ENCODE results near the gene SCGB1D2.

Gene SCGB1D2

GRCh38 chr11:62260261-62260953 is 18.4 kb downstream of the SCGB1D2 start:
- no peak for DNase-seq

- no peak for DNase-seq
Measured at GRCh38 chr11:62264004-62264403, 22.0 kb downstream of the SCGB1D2 start.

- DNase-seq: no peak
Measured at GRCh38 chr11:62266558-62266957, 24.5 kb downstream of the SCGB1D2 start.

- no peak for DNase-seq
Measured at GRCh38 chr11:62267050-62267449, 25.0 kb downstream of the SCGB1D2 start.

- DNase-seq: no peak
Measured at GRCh38 chr11:62267576-62267975, 25.5 kb downstream of the SCGB1D2 start.

GRCh38 chr11:62269654-62270278 is 27.7 kb downstream of the SCGB1D2 start, which contains the start of gene SCGB2A2:
SCGB2A2 (plus strand) TSS chr11:62270158; CDS start chr11:62270217, 59 bp downstream.
- no peak for DNase-seq

GRCh38 chr11:62273284-62273683 is 31.2 kb downstream of the SCGB1D2 start:
- no peak for DNase-seq

GRCh38 chr11:62273789-62274275 is 31.8 kb downstream of the SCGB1D2 start:
- no peak for DNase-seq

- no peak for DNase-seq
Measured at GRCh38 chr11:62280452-62280851, 38.4 kb downstream of the SCGB1D2 start.
